ENCODE measurements around the gene KATNAL2. TPM values are rescaled to one million over a fixed set of nuclear protein-coding genes. Genes with fewer than 3 reads are reported as not detected.

The KATNAL2 gene
- total RNA-seq, 1 experiment from 2014 or later, result 9.0 TPM

- BruUV-seq (replicated peaks), result no TSS peak
- Histone ChIP-seq H3K27me3 (ENCODE audit: insufficient read depth, low read depth) (no peaks in the 10 kb centered on the region), H3K4me3 (no peak overlapping the region), H3K9me2 (ENCODE audit: insufficient read depth) (no peaks in the 10 kb centered on the region), H3K36me3 (ENCODE audit: low read depth) (no peaks in the 10 kb centered on the region), H3K79me2 (ENCODE audit: low read depth) (peaks cover 14% of the 10 kb centered on the region; the same call in 1 of the 2 replicates), H3K4me1 (replicated peaks; ENCODE audit: insufficient read depth) (no peaks in the 10 kb centered on the region), H3K27ac (no peak overlapping the region), H2AFZ (no peak overlapping the region), H3K9me3 (ENCODE audit: insufficient read depth, low read depth) (no peaks in the 10 kb centered on the region), H3F3A (ENCODE audit: insufficient read depth, low read depth) (no peaks in the 10 kb centered on the region), H4K20me1 (ENCODE audit: insufficient read depth) (no peaks in the 10 kb centered on the region; the same call in 1 of the 2 replicates), H3K4me2 (no peak overlapping the region)
- ChIA-PET CTCF (no interaction called here), POLR2A (ENCODE audit: unreplicated experiment) (no interaction called here)
- DNase-seq, result no peak
- TF ChIP-seq EZH2 (IDR thresholded peaks at IDR 0.05; ENCODE audit: low read depth), result no peak
- TF ChIP-seq CTCF (conservative IDR thresholded peaks at IDR 0.05), result no peak
- intact Hi-C loops (cut with micrococcal nuclease; ENCODE audit: unreplicated experiment), result no loop called here
Observed at GRCh38 chr18:46903406-46903805, 14.0 kb upstream of the KATNAL2 start.

DNA sequence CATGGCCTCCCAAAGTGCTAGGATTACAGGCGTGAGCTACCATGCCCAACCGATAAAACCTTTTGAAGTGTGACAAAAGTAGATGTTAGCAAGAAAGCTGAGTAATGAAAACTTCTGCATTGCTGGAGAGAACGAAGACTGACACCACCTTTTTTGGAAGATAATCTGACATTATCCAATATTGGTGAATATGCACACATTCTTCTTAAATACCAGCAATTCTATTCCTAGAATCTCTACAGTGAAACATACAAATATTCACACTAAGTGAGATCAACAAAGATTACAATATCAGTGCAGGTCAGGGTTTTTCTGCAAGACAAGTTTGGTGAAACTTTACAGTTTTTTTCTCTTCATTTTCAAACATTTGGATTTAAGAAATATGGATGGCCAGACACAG, 7.9 kb upstream of the KATNAL2 start:
- BruUV-seq (replicated peaks), result no TSS peak
- H4K20me1 ChIP-seq (ENCODE audit: insufficient read depth), result no peaks in the 10 kb centered on the region
- H3K9me2 ChIP-seq (ENCODE audit: insufficient read depth), result no peaks in the 10 kb centered on the region
- H3F3A ChIP-seq (ENCODE audit: insufficient read depth, low read depth), result no peaks in the 10 kb centered on the region
- CTCF ChIA-PET, result no interaction called here
- no peaks in the 10 kb centered on the region for H3K36me3 ChIP-seq (ENCODE audit: low read depth)
- H3K4me1 ChIP-seq (replicated peaks; ENCODE audit: insufficient read depth), result no peaks in the 10 kb centered on the region
- H3K27ac ChIP-seq, result no peak overlapping the region
- POLR2A ChIA-PET (ENCODE audit: unreplicated experiment), result no interaction called here
- no peak for DNase-seq
- no peaks in the 10 kb centered on the region for H3K27me3 ChIP-seq (ENCODE audit: insufficient read depth, low read depth)
- intact Hi-C loops (cut with micrococcal nuclease; ENCODE audit: unreplicated experiment), result no loop called here
- no peak overlapping the region for H2AFZ ChIP-seq
- H3K4me3 ChIP-seq, result no peak overlapping the region
- TF ChIP-seq CTCF (conservative IDR thresholded peaks at IDR 0.05) (no peak), EZH2 (IDR thresholded peaks at IDR 0.05; ENCODE audit: low read depth) (no peak)
- H3K79me2 ChIP-seq (ENCODE audit: low read depth), result peaks cover 37% of the 10 kb centered on the region
- H3K9me3 ChIP-seq (ENCODE audit: insufficient read depth, low read depth), result no peaks in the 10 kb centered on the region
- no peak overlapping the region for H3K4me2 ChIP-seq

- POLR2A ChIA-PET (ENCODE audit: unreplicated experiment), result no interaction called here
- CTCF ChIA-PET, result no interaction called here
- intact Hi-C loops (cut with micrococcal nuclease; ENCODE audit: unreplicated experiment), result no loop called here
Observed at GRCh38 chr18:46910856-46911255, 6.5 kb upstream of the KATNAL2 start.

More at GRCh38 chr18:46910856-46911255, 6.5 kb upstream of the KATNAL2 start:
- H3K27me3 ChIP-seq (ENCODE audit: insufficient read depth, low read depth), result no peaks in the 10 kb centered on the region
- TF ChIP-seq CTCF (conservative IDR thresholded peaks at IDR 0.05), result no peak
- no peak for TF ChIP-seq EZH2 (IDR thresholded peaks at IDR 0.05; ENCODE audit: low read depth)
- H3K4me3 ChIP-seq, result no peak overlapping the region
- no peaks in the 10 kb centered on the region for H4K20me1 ChIP-seq (ENCODE audit: insufficient read depth)
- no peaks in the 10 kb centered on the region for H3K9me3 ChIP-seq (ENCODE audit: insufficient read depth, low read depth)
- no peak overlapping the region for H3K4me2 ChIP-seq
- H2AFZ ChIP-seq, result no peak overlapping the region
- no TSS peak for BruUV-seq (replicated peaks)
- H3F3A ChIP-seq (ENCODE audit: insufficient read depth, low read depth), result no peaks in the 10 kb centered on the region
- no peaks in the 10 kb centered on the region for H3K36me3 ChIP-seq (ENCODE audit: low read depth)
- DNase-seq, result no peak
- H3K79me2 ChIP-seq (ENCODE audit: low read depth), result peaks cover 51% of the 10 kb centered on the region
- peaks cover 9% of the 10 kb centered on the region for H3K4me1 ChIP-seq (replicated peaks; ENCODE audit: insufficient read depth)
- H3K9me2 ChIP-seq (ENCODE audit: insufficient read depth), result no peaks in the 10 kb centered on the region
- no peak overlapping the region for H3K27ac ChIP-seq

Data from PC-9 (cell line).